ENCODE data around the gene KCNJ1.

KCNJ1 gene

DNA sequence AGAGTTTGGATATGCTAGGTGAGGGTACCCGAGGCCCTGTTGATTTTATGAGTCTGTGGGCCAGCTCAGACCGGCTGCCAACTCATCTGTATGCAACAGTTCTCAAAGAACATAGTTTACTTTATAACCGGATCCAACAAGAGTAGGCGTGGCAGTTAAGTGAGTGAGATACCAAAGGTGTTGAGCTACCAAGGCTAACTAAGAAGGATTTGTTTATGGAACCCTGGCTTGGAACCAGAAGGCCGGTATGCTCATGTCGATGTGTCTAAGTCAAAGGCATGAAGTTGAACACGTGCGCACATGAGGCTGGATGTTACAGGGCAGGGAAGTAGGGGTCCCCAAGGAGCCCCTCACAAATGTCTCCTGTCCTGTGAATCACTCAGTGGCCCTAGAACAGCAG lies at the start of gene KCNJ1:
KCNJ1 (minus strand) TSS at position 20 of the 400 bp plus-strand sequence. CDS start 27,053 bp downstream, outside the sequence.
- Histone ChIP-seq H3K4me3 (IDR thresholded peaks at IDR 0.05; ENCODE audit: insufficient read depth, low read depth, low read length) (no peak within 1 kb of the TSS), H2AFZ (ENCODE audit: low read depth) (no peak within 1 kb of the TSS), H3K4me1 (ENCODE audit: low read depth, poor library complexity, severe bottlenecking) (no peaks in the 10 kb centered on the region), H3K27me3 (ENCODE audit: insufficient read depth, low read depth) (no peaks in the 10 kb centered on the region), H3K27ac (no peak within 1 kb of the TSS), H3K9ac (no peak within 1 kb of the TSS), H3K36me3 (ENCODE audit: insufficient read depth) (no peaks in the 10 kb centered on the region), H3K4me2 (no peak within 1 kb of the TSS), H3K79me2 (ENCODE audit: insufficient read depth, low read depth) (no peaks in the 10 kb centered on the region), H4K20me1 (ENCODE audit: insufficient read depth) (no peaks in the 10 kb centered on the region)
- no peak for TF ChIP-seq CTCF (conservative IDR thresholded peaks at IDR 0.05; ENCODE audit: low read depth, low read length)

DNA sequence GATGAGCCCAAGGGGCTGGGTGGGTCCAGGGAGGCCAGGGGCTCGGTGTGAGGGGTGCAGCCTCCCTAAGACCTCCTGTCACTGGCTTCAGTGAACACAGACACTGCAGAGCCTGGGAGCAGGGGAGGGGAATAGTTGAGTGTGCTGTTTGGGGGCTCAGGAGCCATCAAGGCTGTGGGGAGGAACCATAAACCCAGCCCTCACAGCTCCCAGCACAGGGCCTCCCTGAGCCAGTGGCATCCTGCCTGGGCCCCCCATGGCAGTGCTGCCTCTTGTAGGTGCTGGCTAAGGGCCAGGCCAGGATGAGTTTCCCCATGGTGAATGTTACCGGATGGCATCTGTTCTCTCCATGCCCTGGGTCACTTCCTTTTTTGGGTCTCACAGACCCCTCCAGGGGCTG lies 49.6 kb upstream of the KCNJ1 start:
- Histone ChIP-seq H3K4me3 (IDR thresholded peaks at IDR 0.05; ENCODE audit: insufficient read depth, low read depth, low read length) (no peak overlapping the region), H3K79me2 (ENCODE audit: insufficient read depth, low read depth) (no peaks in the 10 kb centered on the region), H3K4me2 (no peak overlapping the region), H4K20me1 (ENCODE audit: insufficient read depth) (no peaks in the 10 kb centered on the region), H3K27me3 (ENCODE audit: insufficient read depth, low read depth) (no peaks in the 10 kb centered on the region), H3K9ac (no peak overlapping the region), H3K27ac (no peak overlapping the region), H3K36me3 (ENCODE audit: insufficient read depth) (no peaks in the 10 kb centered on the region), H3K4me1 (ENCODE audit: low read depth, poor library complexity, severe bottlenecking) (peaks cover 3% of the 10 kb centered on the region), H2AFZ (ENCODE audit: low read depth) (no peak overlapping the region)
- TF ChIP-seq CTCF (conservative IDR thresholded peaks at IDR 0.05; ENCODE audit: low read depth, low read length), result no peak

DNA sequence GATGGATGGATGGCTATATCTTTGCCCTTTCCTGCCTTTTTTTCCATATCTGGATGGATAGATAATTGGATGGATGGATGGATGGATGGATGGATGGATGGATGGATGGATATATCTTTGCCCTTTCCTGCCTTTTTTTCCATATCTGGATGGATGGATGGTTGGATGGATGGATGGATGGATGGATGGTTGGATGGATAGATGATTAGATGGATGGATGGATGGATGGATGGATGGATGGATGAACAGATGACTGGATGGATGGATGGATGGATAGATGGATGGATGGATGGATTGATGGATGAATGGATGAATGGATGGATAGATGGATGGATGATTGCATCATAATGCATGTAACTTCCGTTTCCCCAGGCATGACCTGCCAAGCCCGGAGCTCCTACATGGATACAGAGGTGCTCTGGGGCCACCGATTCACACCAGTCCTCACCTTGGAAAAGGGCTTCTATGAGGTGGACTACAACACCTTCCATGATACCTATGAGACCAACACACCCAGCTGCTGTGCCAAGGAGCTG lies 49.0 kb upstream of the KCNJ1 start:
- no peak for TF ChIP-seq CTCF (conservative IDR thresholded peaks at IDR 0.05; ENCODE audit: low read depth, low read length)
- Histone ChIP-seq H3K79me2 (ENCODE audit: insufficient read depth, low read depth) (no peaks in the 10 kb centered on the region), H3K27me3 (ENCODE audit: insufficient read depth, low read depth) (no peaks in the 10 kb centered on the region), H3K9ac (no peak overlapping the region), H2AFZ (ENCODE audit: low read depth) (no peak overlapping the region), H3K4me3 (IDR thresholded peaks at IDR 0.05; ENCODE audit: insufficient read depth, low read depth, low read length) (no peak overlapping the region), H3K4me1 (ENCODE audit: low read depth, poor library complexity, severe bottlenecking) (peaks cover 3% of the 10 kb centered on the region), H3K27ac (no peak overlapping the region), H3K36me3 (ENCODE audit: insufficient read depth) (no peaks in the 10 kb centered on the region), H4K20me1 (ENCODE audit: insufficient read depth) (no peaks in the 10 kb centered on the region), H3K4me2 (no peak overlapping the region)

DNA sequence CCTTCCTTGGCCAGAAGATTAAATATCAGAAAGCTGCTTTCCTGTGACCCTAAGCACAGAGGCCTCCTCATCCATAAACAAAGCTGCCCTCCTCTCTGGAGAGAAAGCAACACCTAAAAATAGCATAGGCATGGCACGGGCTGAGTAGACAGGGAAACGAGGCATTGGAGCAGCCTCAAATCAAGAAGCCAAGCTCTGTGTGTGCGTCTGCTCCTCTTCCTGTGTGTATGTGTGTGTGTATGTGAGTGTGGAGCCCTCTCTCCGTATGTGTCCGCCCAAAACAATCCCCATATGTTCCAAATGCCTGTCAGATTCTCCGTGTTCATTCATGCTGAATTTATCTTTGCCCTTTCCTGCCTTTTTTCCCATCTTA lies 48.0 kb upstream of the KCNJ1 start:
- H3K9ac ChIP-seq, result no peak overlapping the region
- TF ChIP-seq CTCF (conservative IDR thresholded peaks at IDR 0.05; ENCODE audit: low read depth, low read length), result no peak
- H3K36me3 ChIP-seq (ENCODE audit: insufficient read depth), result no peaks in the 10 kb centered on the region
- peaks cover 3% of the 10 kb centered on the region for H3K4me1 ChIP-seq (ENCODE audit: low read depth, poor library complexity, severe bottlenecking)
- H2AFZ ChIP-seq (ENCODE audit: low read depth), result no peak overlapping the region
- H3K4me3 ChIP-seq (IDR thresholded peaks at IDR 0.05; ENCODE audit: insufficient read depth, low read depth, low read length), result no peak overlapping the region
- H4K20me1 ChIP-seq (ENCODE audit: insufficient read depth), result no peaks in the 10 kb centered on the region
- no peak overlapping the region for H3K4me2 ChIP-seq
- no peaks in the 10 kb centered on the region for H3K27me3 ChIP-seq (ENCODE audit: insufficient read depth, low read depth)
- no peak overlapping the region for H3K27ac ChIP-seq
- no peaks in the 10 kb centered on the region for H3K79me2 ChIP-seq (ENCODE audit: insufficient read depth, low read depth)
